AG04449 (cell line): ENCODE measurements around the gene SLIT3.

Experiments
- CTCF ChIA-PET: fragments of 350-600 bp; formaldehyde crosslinking; extraction: SDS; loops from one replicate; lab custom pipeline; 2021; ENCODE audit warnings: antibody characterized with exemption; lab: Yijun Ruan, JAX
- POLR2A ChIA-PET: fragments of 400-600, 350-600 bp; formaldehyde crosslinking; extraction: SDS; loops from one replicate; lab custom pipeline; 2020; ENCODE audit warnings: antibody characterized with exemption, inconsistent platforms; lab: Yijun Ruan, JAX
- DNase-seq: peaks from one replicate; pipeline ENCODE4 v3.0.0-alpha.2; 2010; ENCODE audit warnings: low read depth, low spot score
- H3K4me3 ChIP-seq: 2 replicates; pipeline ENCODE4 v1.5.1; 2011; ENCODE audit warnings: low read depth, mild to moderate bottlenecking, control low read depth, low read length
- TF ChIP-seq, protein P1 (sequence below): IDR thresholded peaks from one replicate; pipeline ENCODE4 v1.5.1; 2011; ENCODE audit warnings: mild to moderate bottlenecking, moderate library complexity, low read length, control low read depth, inconsistent platforms; ENCODE audit not compliant: insufficient read depth; ENCODE audit errors: missing control alignments

The SLIT3 gene

DNA sequence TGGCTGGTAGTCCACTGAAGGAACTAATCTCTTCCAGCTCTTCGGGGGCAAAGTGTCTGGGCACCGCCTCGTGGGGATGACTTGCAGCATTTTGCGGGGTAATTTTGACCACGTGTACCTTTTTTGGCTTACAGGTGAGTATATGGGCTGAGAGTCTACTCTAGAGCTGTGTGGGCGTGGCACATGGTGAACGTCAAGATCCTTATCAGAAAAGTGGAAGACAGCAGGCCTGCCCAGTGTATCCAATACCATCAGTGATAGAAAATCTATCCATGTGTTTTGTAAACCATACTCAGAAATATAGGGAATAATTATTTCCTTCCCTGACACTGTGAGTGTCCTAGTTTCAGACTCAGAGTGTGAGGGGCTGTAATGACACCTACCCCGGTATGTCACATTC, 148.5 kb downstream of the SLIT3 start:
- DNase-seq, result no peak
- POLR2A ChIA-PET, result no interaction called here
- H3K4me3 ChIP-seq, result no peak overlapping the region
- TF ChIP-seq, protein P1, sequence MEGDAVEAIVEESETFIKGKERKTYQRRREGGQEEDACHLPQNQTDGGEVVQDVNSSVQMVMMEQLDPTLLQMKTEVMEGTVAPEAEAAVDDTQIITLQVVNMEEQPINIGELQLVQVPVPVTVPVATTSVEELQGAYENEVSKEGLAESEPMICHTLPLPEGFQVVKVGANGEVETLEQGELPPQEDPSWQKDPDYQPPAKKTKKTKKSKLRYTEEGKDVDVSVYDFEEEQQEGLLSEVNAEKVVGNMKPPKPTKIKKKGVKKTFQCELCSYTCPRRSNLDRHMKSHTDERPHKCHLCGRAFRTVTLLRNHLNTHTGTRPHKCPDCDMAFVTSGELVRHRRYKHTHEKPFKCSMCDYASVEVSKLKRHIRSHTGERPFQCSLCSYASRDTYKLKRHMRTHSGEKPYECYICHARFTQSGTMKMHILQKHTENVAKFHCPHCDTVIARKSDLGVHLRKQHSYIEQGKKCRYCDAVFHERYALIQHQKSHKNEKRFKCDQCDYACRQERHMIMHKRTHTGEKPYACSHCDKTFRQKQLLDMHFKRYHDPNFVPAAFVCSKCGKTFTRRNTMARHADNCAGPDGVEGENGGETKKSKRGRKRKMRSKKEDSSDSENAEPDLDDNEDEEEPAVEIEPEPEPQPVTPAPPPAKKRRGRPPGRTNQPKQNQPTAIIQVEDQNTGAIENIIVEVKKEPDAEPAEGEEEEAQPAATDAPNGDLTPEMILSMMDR, result no peak
- CTCF ChIA-PET, result interaction anchor here (0.9 to 2.2 kb wide), 3 partner anchors 8 to 165 kb away, joined by 3 to 7 read pairs (median 5); no protein-coding TSS in a partner anchor

DNA sequence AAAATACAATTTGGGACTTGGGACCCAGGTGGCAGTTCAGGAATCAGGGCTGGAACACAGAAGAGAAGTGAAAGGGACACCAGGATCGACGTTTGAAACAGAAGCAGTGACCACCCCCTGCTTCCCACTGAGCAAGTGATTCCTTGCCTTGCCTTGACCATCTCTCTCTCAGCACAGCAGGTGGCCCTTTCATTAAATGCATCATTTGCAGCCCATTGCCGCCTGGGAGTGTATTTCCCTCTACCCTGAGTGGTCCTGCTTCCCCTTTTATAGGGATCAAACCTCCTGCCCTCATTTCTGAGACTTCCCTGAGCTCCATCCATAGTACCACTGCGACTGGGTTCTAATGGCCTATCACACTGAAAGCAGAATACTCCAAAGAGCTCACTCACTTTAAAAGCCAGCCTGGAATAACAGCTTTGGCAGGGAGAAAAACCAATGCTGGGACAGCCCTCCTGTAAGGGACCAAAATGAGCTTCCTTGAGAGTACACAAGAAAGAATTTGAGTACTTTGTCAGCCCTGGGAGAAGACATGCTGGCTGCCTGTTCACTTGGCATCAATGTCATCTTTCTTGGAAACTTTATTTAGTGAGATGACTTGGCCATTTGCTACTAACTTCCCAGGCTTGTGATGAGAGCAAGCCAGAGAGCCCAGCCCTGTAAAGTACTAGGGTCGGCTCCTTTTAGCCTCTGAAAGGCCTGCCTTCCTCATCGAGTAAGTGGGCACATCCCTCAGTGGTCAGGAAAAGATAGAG, 149.7 kb downstream of the SLIT3 start:
- CTCF ChIA-PET, result interaction anchor here (1.0 to 2.2 kb wide), 2 partner anchors 10 to 11 kb away, joined by 3 to 7 read pairs; no protein-coding TSS in a partner anchor
- no peak for DNase-seq
- no peak overlapping the region for H3K4me3 ChIP-seq
- TF ChIP-seq, protein P1, result no peak
- POLR2A ChIA-PET, result no interaction called here

DNA sequence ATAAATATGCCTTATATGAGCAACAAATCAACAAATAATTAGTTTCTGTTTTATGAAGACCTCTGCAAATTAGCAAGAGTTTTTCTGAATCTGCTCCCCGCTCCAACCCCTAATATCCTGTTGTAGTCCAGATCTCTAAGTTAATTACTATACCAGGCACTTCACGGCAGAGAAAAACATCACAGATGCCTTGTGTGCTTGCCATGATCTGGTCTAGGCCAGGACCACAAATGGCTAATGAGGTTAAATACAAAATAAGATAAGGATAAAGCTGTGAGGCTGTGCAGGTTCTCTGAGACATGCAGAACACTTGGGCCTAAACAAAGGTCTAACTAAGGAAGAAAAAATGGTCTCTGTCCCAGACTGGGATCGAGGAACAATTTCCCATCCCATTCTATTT, 150.8 kb downstream of the SLIT3 start:
- H3K4me3 ChIP-seq, result no peak overlapping the region
- ChIA-PET POLR2A (no interaction called here), CTCF (interaction anchor here (2.2 kb wide), 1 partner anchor 11 kb away, joined by 7 read pairs; no protein-coding TSS in a partner anchor)
- no peak for DNase-seq
- TF ChIP-seq, protein P1, result no peak

DNA sequence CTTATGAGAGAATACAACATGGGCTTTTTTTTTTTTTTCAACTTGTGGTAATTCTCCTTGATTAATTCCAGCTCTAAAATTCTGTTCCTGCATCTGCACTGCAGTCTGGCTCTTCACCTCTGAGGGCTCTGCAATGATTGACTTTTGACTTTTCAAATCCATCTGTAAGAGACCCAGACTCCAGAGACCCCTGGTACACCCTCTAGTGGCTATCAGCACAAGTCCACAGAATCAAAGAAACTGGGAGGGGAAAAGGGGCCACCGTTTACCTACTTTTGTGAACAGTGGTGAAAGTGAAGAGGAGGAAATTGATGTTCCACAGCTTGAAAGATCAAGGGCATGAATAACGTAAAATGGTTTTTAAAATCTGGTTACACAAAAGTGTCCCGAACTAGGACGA, 151.6 kb downstream of the SLIT3 start:
- TF ChIP-seq, protein P1, result peak; percentile 1
- ChIA-PET POLR2A (no interaction called here), CTCF (interaction anchor here (0.6 kb wide), 1 partner anchor 8 kb away, joined by 3 read pairs; no protein-coding TSS in a partner anchor)
- DNase-seq, result no peak
- no peak overlapping the region for H3K4me3 ChIP-seq

DNA sequence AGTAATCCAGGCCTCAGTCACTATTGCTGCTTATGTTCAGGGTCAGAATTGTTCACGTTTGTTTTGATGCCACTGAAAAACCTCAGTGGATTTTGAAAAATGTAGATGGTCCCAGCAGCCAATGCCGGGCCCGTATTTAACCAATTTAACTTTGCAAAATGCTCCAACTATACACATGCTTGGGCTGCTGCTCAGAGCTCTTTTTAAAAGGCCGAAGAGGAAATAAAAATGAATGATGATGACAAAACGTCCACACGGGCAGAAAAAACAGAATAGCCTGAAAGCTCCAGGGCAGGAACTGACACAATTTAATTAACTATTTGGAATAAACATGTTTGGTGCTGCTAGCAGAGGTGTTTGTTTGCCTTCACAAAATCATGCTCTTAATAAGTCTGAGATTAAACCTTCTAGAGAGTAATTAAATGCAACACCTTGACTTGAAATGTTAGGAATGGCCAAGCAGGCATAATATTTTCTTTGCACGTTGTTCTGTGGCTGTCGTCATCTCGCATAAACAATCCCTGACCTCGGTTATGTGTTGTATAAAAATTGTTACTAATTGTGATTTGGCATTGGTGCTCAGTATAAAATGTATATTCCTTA, 152.7 kb downstream of the SLIT3 start:
- TF ChIP-seq, protein P1, result no peak
- CTCF ChIA-PET, result interaction anchor here (0.8 kb wide), 1 partner anchor 12 kb away, joined by 3 read pairs; no protein-coding TSS in a partner anchor
- DNase-seq, result no peak
- no peak overlapping the region for H3K4me3 ChIP-seq
- POLR2A ChIA-PET, result no interaction called here

DNA sequence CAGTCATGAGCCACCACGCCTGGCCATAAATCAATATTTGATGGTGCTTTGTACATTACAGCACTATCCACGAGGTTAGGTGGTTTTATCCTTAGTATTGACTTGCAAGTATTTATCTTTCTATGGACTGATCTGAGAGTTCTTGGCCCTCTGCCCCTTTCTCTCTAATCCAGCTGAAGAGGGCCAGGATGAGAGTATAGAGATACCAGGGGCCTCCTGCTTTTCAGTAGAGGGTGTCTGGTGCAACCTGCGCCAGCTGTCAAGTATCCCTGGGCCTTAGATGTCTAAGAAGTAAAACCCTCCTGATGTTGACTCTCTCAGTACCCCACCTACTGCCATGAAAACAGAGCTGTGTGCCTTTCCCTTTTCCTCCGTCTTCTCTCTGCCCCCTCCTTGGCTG, 153.4 kb downstream of the SLIT3 start:
- DNase-seq, result no peak
- POLR2A ChIA-PET, result no interaction called here
- TF ChIP-seq, protein P1, result no peak
- CTCF ChIA-PET, result no interaction called here
- no peak overlapping the region for H3K4me3 ChIP-seq
